ENCODE results near the gene TUBB4A. TPM values are rescaled to one million over a fixed set of nuclear protein-coding genes. Genes with fewer than 3 reads are reported as not detected.

TUBB4A gene
- total RNA-seq, 1 experiment from 2014 or later, result 18.5 TPM

DNA sequence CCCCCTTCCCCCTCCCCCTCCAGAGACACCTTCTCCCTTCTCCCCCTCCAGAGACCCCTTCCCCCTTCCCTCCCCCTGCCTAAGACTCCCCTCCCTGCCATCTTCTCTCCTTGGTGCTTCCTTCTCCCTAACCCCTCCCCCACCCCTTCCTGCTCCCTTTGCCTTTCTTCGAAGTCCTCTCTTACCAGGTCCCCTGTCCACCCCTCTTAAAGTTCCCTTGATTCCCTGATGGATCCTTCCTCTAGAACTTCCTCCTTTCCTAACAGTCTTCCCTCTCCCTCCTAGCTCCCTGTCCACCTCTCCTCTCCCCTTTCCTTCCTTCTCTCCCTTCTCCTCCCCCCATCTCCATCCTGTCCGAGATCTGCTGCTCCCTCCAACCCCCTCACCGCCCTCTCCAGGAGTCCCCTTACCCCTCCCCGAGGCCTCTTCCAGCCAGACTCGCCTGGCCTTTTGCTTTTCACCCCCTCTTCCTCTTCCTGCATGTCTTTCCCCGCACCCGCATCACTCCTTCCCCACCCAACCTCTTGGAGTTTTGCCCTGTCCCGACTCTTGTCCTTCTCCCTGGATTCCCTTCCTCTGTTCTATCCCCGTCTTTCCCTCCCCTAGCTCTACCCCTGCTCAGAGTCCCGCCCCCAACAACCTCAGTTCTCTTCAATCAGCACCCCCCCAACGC is 31.8 kb upstream of the TUBB4A start (continued):
- TF ChIP-seq, protein P1, sequence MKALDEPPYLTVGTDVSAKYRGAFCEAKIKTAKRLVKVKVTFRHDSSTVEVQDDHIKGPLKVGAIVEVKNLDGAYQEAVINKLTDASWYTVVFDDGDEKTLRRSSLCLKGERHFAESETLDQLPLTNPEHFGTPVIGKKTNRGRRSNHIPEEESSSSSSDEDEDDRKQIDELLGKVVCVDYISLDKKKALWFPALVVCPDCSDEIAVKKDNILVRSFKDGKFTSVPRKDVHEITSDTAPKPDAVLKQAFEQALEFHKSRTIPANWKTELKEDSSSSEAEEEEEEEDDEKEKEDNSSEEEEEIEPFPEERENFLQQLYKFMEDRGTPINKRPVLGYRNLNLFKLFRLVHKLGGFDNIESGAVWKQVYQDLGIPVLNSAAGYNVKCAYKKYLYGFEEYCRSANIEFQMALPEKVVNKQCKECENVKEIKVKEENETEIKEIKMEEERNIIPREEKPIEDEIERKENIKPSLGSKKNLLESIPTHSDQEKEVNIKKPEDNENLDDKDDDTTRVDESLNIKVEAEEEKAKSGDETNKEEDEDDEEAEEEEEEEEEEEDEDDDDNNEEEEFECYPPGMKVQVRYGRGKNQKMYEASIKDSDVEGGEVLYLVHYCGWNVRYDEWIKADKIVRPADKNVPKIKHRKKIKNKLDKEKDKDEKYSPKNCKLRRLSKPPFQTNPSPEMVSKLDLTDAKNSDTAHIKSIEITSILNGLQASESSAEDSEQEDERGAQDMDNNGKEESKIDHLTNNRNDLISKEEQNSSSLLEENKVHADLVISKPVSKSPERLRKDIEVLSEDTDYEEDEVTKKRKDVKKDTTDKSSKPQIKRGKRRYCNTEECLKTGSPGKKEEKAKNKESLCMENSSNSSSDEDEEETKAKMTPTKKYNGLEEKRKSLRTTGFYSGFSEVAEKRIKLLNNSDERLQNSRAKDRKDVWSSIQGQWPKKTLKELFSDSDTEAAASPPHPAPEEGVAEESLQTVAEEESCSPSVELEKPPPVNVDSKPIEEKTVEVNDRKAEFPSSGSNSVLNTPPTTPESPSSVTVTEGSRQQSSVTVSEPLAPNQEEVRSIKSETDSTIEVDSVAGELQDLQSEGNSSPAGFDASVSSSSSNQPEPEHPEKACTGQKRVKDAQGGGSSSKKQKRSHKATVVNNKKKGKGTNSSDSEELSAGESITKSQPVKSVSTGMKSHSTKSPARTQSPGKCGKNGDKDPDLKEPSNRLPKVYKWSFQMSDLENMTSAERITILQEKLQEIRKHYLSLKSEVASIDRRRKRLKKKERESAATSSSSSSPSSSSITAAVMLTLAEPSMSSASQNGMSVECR (CRISPR knock-in tag; IDR thresholded peaks at IDR 0.05; ENCODE audit: borderline replicate concordance), result no peak
- no peak for TF ChIP-seq ZSCAN18 (CRISPR knock-in tag; IDR thresholded peaks at IDR 0.05)
- TF ChIP-seq ZNF281 (CRISPR knock-in tag; IDR thresholded peaks at IDR 0.05), result no peak
- TF ChIP-seq NFATC4 (CRISPR knock-in tag; IDR thresholded peaks at IDR 0.05), result no peak
- no peak for TF ChIP-seq RORB (CRISPR knock-in tag; IDR thresholded peaks at IDR 0.05)
- TF ChIP-seq GABPB1 (CRISPR knock-in tag; IDR thresholded peaks at IDR 0.05), result no peak
- TF ChIP-seq ESRRA (CRISPR knock-in tag; IDR thresholded peaks at IDR 0.05; ENCODE audit: borderline replicate concordance), result no peak

- no peak for DNase-seq (ENCODE audit: low spot score)
- no peak overlapping the region; the same call in 1 of the 2 replicates for H3K27ac Mint-ChIP-seq
- H3K4me1 Mint-ChIP-seq, result peaks cover 45% of the 10 kb centered on the region
- peaks cover 18% of the 10 kb centered on the region for H3K9me3 Mint-ChIP-seq
- no peak for ATAC-seq
- H3K36me3 Mint-ChIP-seq, result peaks cover 15% of the 10 kb centered on the region
- peaks cover 78% of the 10 kb centered on the region for H3K27me3 Mint-ChIP-seq (ENCODE audit: low read depth)
- ChIA-PET CTCF (interaction anchor here (1.3 kb wide), 1 partner anchor 16 kb away, joined by 4 read pairs; no protein-coding TSS in a partner anchor), POLR2A (no interaction called here)
- H3K4me3 Mint-ChIP-seq, result peak overlapping the region; percentile 74
- TF ChIP-seq SMAD4 (CRISPR knock-in tag; IDR thresholded peaks at IDR 0.05) (no peak), ZNF232 (CRISPR knock-in tag; IDR thresholded peaks at IDR 0.05) (no peak), CREB1 (CRISPR knock-in tag; IDR thresholded peaks at IDR 0.05) (no peak), FOXP1 (CRISPR knock-in tag; IDR thresholded peaks at IDR 0.05; ENCODE audit: borderline replicate concordance) (no peak), ZBTB21 (CRISPR knock-in tag; IDR thresholded peaks at IDR 0.05; ENCODE audit: borderline replicate concordance) (no peak), JAZF1 (CRISPR knock-in tag; IDR thresholded peaks at IDR 0.05) (no peak), E2F5 (CRISPR knock-in tag; IDR thresholded peaks at IDR 0.05) (no peak), ZNF317 (CRISPR knock-in tag; IDR thresholded peaks at IDR 0.05; ENCODE audit: borderline replicate concordance, low read depth) (no peak), IRF2 (CRISPR knock-in tag; IDR thresholded peaks at IDR 0.05; ENCODE audit: borderline replicate concordance, low read depth) (no peak), TEAD1 (CRISPR knock-in tag; IDR thresholded peaks at IDR 0.05) (no peak), CTCF (IDR thresholded peaks at IDR 0.05) (no peak)
- TF ChIP-seq, protein P2, sequence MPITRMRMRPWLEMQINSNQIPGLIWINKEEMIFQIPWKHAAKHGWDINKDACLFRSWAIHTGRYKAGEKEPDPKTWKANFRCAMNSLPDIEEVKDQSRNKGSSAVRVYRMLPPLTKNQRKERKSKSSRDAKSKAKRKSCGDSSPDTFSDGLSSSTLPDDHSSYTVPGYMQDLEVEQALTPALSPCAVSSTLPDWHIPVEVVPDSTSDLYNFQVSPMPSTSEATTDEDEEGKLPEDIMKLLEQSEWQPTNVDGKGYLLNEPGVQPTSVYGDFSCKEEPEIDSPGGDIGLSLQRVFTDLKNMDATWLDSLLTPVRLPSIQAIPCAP (CRISPR knock-in tag; IDR thresholded peaks at IDR 0.05), result no peak
- TF ChIP-seq, protein P3, sequence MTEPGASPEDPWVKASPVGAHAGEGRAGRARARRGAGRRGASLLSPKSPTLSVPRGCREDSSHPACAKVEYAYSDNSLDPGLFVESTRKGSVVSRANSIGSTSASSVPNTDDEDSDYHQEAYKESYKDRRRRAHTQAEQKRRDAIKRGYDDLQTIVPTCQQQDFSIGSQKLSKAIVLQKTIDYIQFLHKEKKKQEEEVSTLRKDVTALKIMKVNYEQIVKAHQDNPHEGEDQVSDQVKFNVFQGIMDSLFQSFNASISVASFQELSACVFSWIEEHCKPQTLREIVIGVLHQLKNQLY (CRISPR knock-in tag; IDR thresholded peaks at IDR 0.05), result no peak
- TF ChIP-seq, protein P4, sequence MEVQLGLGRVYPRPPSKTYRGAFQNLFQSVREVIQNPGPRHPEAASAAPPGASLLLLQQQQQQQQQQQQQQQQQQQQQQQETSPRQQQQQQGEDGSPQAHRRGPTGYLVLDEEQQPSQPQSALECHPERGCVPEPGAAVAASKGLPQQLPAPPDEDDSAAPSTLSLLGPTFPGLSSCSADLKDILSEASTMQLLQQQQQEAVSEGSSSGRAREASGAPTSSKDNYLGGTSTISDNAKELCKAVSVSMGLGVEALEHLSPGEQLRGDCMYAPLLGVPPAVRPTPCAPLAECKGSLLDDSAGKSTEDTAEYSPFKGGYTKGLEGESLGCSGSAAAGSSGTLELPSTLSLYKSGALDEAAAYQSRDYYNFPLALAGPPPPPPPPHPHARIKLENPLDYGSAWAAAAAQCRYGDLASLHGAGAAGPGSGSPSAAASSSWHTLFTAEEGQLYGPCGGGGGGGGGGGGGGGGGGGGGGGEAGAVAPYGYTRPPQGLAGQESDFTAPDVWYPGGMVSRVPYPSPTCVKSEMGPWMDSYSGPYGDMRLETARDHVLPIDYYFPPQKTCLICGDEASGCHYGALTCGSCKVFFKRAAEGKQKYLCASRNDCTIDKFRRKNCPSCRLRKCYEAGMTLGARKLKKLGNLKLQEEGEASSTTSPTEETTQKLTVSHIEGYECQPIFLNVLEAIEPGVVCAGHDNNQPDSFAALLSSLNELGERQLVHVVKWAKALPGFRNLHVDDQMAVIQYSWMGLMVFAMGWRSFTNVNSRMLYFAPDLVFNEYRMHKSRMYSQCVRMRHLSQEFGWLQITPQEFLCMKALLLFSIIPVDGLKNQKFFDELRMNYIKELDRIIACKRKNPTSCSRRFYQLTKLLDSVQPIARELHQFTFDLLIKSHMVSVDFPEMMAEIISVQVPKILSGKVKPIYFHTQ (CRISPR knock-in tag; IDR thresholded peaks at IDR 0.05), result no peak
Measured at GRCh38 chr19:6533000-6533328, 30.9 kb upstream of the TUBB4A start.
